HG02943 (cell line): Measurements from ENCODE around the gene TRIM50.
"Not testable (repeated sequence)": the region's sequence is repeated elsewhere in the genome, so short reads cannot be mapped to it uniquely, and the experiment has no call there.

ENCODE experiments used
- ATAC-seq: cut with Tn5 transposase; IDR thresholded peaks from one replicate; pipeline ENCODE4 v1.9.1; 2021; ENCODE audit warnings: mild to moderate bottlenecking, low read depth, moderate library complexity; ENCODE audit not compliant: unreplicated experiment

The TRIM50 gene

DNA sequence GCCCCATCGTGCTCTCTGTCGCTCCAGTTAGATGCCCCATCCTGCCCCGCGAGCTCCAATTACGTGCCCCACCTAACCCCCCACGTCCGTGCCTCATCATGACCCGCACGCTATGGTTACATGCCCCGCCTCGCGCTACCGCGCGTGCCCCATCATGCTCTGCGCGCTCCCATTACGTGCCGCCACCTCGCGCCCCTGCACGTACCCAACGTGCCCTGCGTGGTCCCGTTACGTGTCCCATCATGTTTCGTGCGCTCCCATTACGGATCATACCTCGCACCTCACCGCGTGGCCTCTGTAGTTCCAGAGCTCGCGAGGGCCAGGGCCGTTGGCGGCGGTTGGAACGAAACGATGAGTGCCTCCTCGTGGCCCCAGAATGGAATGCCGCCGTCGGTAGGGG lies at the start of gene TRIM50, which contains the start of gene FKBP6:
Gene TRIM50, minus strand, starts transcription at position 161 of the 400 bp plus-strand sequence. CDS start 3,295 bp downstream, outside the sequence.
Gene FKBP6, plus strand, starts transcription at position 240 of the 400 bp plus-strand sequence. CDS start 268 bp downstream, outside the sequence.
- ATAC-seq, result not testable (repeated sequence)

DNA sequence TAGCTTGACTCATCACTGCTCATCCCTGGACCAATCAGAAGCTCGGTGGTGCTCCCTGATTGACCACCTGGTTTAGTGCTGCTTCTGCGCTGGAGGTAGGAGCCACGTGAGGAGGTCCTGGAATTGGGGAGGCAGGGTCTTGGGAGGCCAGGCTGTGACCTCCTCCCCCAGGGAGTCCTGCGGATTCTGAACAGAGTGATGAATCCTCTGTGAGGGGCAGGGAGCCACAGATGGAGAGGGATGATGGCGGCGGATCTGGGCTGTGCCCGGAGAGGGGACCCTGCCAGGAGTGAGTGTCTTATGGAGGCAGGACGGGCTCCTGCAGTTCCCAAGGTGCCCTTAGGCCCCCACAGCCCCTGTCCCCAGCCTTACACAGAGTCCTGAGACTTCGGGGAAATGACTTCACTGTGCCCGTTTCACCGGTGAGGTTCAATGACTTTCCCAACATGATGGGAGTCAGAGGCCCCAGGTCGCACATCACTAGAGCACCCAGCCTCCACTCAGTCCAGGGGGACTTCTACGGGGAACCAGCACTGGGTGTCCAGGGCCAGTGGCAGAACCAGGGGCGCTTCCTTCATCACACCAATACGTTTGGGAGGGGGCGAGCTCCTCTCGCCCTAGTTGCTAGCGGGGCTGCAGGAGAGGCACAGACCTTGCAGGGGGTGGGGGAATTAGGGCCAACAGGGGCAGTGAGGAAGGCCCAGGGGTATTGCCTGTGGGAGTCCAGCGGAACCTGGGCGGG lies 49.0 kb upstream of the TRIM50 start:
- no peak for ATAC-seq

DNA sequence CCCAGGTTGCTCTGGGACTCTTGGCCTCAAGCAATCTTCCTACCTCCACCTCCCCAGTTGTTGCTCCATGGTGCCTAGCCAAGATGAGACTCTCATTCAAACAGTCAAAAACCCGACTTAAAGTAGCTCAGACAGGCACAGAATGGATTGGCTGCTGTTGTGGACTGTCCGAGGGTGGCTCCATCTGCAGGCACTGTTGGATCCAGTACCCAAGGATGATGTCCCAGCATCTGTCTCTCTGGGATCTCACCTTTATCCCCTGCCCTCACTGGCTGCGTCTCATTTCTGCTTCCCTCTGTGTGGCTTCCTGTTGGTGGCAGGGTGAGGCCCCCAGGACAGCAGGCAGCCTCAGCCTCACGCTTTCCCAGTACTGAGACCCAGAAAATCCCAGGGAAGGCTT lies 48.4 kb upstream of the TRIM50 start:
- not testable (repeated sequence) for ATAC-seq

- ATAC-seq, result no peak
These were observed 45.9 kb upstream of the TRIM50 start for GRCh38 chr7:73373741-73374140.

GRCh38 chr7:73369622-73370021 lies 41.7 kb upstream of the TRIM50 start:
- no peak for ATAC-seq

- no peak for ATAC-seq
These were observed 41.1 kb upstream of the TRIM50 start for GRCh38 chr7:73369009-73369408.

- ATAC-seq, result no peak
These were observed 39.1 kb upstream of the TRIM50 start for GRCh38 chr7:73366990-73367389.

GRCh38 chr7:73366127-73366526 lies 38.2 kb upstream of the TRIM50 start:
- no peak for ATAC-seq

DNA sequence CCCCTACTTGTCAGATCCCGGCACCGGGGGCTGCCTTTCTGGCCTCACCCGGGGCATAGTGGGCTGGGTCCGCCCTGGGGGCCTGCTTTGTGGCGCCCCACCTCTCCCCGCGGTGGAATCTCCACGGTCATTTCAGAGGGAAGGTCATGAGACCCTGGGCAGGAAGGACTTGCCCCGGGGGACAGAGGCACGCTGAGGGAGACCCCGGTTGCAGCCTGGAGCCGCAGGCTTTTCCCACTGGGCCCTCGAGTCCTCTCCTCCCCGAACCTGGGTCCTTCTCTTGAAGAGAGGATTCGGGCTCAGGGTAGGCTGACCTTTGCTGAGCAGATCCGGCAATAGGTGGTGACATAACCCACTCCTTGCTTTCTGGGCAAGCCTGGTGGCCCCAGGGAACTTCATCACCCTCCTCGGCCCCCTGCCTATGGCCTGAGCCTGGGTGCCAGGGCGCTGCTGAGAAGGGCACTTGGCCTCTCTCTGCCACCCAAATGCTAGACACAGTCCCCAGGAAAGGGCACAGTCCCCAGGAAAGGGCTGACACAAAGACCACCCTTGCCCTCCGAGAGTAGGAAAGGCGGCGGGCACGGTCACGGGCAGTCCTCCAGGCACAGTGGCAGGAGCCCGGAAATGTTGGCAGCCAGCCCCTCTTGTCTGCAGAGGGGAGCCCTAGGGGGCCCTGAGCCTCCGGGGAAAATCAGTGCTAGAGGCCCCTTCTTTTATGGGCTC lies 36.3 kb upstream of the TRIM50 start:
- no peak for ATAC-seq

DNA sequence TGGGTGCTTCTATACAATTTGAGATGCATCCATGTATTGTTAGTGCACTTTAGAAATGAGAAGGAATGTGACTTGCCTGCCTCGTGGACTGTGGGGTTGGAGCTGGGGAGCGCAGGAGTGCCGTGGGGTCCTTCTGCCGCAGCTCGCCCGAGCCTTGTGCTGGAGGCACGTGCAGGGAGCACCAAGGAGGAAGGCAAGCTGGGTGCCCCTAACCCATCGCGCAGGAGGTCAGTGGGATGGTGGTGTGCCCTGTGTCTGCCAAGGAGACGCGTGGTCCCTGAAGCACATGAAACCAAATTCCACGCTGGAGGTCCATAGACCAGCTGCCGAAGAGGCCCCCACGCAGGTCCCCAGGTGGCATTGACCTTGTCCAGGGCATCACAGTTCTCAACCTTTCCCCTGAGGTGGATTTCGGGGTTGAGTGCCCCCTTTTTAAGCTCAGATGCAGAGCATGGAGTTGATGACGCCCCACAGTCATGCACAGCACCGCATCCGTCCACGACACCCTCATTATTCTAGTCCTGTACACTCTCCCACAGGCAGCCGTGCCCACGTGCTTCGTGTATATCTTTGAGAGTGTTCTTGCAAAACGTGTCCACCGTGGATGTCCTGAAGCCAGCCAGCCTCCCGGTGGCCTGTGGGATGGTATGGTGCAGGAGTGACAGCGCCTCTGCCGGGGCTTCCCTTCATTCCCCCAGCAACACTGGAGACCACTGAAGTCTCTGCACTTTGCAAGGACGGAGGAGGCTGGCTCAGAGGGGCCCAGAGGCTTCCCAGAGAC lies 35.5 kb upstream of the TRIM50 start:
- no peak for ATAC-seq

DNA sequence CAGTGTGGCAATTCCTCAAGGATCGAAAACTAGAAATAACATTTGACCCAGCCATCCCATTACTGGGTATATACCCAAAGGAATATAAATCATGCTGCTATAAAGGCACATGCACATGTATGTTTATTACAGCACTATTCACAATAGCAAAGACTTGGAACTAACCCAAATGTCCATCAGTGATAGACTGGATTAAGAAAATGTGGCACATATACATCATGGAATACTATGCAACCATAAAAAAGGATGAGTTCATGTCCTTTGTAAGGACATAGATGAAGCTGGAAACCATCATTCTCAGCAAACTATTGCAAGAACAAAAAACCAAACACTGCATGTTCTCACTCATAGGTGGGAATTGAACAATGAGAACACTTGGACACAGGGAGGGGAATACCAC lies 32.7 kb upstream of the TRIM50 start:
- ATAC-seq, result not testable (repeated sequence)

DNA sequence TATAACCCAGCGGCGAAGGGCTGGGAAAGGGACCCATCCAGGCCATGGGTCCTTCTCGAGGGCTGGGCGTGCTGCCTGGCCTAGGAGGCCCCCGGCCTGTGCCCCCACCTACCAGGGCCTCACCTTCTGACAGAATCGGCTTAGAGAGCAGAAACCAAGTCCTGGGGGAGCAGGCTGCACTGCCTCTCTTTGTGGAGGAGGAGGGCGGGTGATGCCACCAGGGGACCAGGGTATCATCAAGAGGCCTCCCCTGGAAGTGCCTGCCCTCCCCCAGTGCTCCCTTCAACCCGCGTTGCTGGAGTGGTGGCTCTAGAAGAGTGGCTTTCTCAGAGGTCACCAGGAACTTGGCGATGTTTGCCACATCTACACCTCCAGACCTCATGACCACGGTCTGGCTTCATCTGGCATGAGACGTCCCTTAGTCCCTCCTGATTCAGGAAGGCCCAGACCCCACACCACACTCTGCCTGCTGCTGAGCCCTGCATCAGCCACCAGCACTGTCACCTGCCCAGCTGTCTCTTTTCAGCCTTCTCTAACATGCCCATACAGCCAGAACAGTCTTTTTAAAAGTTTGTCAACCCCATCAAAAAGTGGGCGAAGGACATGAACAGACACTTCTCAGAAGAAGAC lies 32.0 kb upstream of the TRIM50 start:
- no peak for ATAC-seq

GRCh38 chr7:73359306-73359705 lies 31.4 kb upstream of the TRIM50 start:
- ATAC-seq, result no peak

DNA sequence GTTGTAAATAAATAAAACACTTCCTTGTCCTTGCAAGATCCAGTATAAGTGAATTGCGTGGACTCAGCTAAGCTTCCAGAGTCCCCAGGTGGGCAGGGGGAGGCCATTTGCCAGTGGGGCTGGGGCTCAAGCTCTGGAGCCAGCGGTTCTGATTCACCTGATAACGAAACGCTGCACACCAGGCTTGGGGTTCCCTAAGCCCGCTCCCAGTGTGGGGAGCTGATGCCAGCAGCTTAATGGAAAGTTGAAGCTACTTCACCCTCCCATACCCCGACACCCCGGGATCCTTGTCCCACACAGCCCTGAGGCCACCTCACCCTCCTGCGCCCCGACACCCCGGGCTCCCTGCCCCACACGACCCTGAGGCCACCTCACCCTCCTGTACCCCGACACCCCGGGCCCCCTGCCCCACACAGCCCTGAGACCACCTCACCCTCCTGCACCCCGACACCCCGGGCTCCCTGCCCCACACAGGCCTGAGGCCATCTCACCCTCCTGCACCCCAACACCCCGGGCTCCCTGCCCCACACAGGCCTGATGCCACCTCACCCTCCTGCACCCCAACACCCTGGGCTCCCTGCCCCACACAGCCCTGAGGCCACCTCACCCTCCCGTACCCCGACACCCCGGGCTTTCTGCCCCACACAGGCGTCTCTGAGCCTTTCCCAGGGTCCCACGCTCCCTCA lies 30.9 kb upstream of the TRIM50 start:
- ATAC-seq, result no peak

DNA sequence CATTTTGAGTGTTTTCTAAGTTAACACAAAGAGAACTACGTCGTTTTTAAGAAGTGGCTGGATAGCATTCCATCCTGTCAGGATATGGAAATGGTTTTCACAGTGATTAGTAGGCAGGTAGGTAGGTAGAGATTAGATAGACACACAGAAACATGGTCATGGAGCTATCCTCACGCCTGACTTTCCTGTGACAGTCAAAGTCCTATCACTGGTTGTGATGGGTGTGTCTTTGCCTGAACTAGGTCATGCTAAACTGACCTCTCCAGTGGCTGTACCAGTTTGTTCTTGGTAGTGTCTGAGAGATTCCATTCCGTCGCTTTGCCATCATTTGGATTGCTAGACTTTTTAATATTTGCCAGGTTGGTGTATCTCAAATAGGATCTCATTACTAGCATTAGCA lies 28.3 kb upstream of the TRIM50 start:
- ATAC-seq, result no peak

DNA sequence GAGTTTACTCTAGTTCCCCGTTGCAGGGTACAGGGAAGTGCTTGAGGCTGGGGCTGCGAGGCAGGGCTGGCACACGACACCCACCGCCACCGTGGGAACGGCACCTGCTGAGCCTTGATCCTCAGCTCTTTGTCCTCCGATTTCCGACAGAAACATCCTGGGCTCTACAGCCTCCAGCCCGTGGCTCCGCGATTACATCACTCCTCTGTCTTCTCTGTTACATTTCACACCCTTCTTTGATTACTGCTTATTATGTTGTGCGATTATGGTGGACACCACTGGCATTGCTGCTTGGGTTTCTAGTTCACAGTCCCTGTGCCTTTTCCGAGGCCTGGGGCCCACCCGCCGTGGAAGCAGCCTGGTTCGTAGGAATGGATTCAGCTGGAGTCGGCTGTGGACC lies 26.9 kb upstream of the TRIM50 start:
- no peak for ATAC-seq

- no peak for ATAC-seq
These were observed 26.3 kb upstream of the TRIM50 start for GRCh38 chr7:73354196-73354595.

GRCh38 chr7:73353243-73353642 lies 25.4 kb upstream of the TRIM50 start:
- no peak for ATAC-seq

DNA sequence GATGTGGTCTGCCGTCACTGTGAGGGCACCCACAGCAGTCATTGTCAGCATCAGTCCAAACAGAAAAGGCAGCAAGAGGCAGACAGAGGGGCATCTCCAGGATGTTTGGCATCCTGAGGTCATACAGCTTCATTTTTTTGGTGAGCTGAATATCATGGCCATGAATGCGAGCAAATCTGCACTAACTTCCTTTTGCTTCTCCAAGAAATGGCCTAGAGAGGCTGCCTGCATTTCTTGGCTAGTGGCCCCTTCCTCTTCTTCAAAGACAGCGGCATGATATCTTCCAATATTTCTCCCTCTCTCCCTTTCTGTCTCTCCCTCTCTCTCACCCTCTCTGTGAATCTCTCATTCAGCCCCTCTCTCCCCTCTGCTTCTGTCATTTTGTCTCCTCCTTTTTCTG lies 24.9 kb upstream of the TRIM50 start:
- no peak for ATAC-seq
